Jurkat, Clone E6-1 (cell line): ENCODE measurements around the gene PTTG1IP2. TPM values are rescaled to one million over a fixed set of nuclear protein-coding genes. Genes with fewer than 3 reads are reported as not detected.
"Not testable (repeated sequence)": the region's sequence is repeated elsewhere in the genome, so short reads cannot be mapped to it uniquely, and the experiment has no call there.

Source experiments
- DNase-seq: peaks from one replicate; pipeline ENCODE4 v3.0.0-alpha.2; 2011; ENCODE audit warnings: low read depth, low spot score
- H3K4me3 ChIP-seq: 2 replicates; pipeline ENCODE4 v1.5.1; 2011; ENCODE audit warnings: mild to moderate bottlenecking, low read length, control low read depth, moderate library complexity
- polyA plus RNA-seq: library from polyadenylated mRNA; unstranded; fragments of >200 nt; gene quantifications from one replicate; pipeline ENCODE4 v1.2.1, GENCODE V29; 2012; ENCODE audit warnings: missing spikeins; ENCODE audit not compliant: insufficient read length, insufficient read depth

Gene PTTG1IP2
- polyA plus RNA-seq, result not detected

DNA sequence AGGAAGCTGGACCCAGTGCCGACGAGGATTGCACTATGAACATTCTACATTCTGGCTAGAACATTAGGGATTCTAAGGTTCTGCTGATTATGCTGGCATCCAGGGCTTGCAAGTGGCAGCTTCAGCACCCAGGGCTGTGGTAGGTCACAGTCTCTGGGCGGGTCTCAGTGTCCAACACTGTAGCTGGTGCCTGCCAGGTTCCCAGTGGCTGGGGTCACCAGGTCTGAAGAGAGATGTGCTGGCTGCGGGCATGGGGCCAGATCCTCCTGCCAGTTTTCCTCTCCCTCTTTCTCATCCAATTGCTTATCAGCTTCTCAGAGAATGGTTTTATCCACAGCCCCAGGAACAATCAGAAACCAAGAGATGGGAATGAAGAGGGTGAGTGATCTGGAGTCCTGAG, at the start of gene PTTG1IP2:
Gene PTTG1IP2, plus strand, starts transcription at position 86 of the 400 bp plus-strand sequence. Its CDS starts 148 bp downstream, at position 234.
- DNase-seq, result no peak
- H3K4me3 ChIP-seq, result no peak within 1 kb of the TSS

DNA sequence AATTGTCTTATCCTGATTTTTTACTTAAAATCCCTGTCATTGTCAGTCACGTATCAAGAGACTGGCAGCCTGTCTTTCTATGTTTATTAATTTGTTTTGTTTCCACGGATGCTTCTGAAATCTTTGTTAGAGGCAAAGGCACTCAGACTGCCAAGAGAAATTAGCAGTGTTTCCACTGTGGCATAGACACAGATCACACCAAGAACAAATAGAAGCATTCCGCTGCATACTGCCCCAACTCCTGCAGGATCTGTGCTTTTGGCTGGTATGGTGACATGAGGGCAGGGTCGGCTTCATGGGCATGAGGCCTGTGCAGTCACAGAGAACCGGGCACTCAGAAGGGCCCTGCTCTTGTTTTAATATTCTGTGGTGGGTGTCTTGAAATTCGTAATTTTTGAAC, 47.8 kb upstream of the PTTG1IP2 start:
- H3K4me3 ChIP-seq, result no peak overlapping the region
- DNase-seq, result no peak

DNA sequence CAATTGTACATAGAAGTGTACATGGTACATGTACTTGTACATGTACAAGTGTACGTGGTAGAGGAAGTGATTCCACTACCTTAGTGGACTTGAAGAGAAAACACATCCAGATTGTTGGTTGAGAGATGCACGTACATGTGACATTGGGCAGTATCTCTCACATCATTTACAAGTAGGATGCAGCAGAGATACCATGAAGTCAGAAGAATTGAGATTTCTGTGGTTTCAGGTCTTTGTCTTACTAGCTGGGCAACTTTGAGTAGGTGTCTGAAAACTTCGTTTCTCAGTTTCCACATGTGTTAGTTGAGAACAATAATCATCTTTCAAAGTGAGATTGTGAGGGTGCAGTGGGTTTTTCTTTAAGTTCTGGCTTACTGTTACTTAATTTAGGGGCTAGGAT, 44.7 kb upstream of the PTTG1IP2 start:
- H3K4me3 ChIP-seq, result no peak overlapping the region
- DNase-seq, result no peak

DNA sequence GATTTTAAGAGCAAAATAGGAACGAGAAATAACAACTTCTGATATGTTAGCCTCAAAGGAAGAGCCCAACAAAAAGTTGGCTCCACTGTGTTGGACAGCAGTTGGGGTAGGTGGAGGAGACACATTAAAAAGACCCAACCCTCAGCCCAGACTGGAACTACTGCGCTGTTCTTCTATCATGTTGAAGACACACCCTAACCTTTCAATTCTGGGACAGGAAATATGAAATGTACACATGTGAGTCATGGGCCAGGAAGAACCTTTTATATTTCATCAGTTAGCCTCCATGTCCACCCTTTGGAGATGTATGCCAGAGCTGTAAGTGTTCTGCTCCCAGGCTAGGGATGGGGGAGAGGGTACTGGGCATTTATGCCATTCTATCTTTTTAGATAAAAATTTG, 44.1 kb upstream of the PTTG1IP2 start:
- no peak overlapping the region for H3K4me3 ChIP-seq
- DNase-seq, result no peak

DNA sequence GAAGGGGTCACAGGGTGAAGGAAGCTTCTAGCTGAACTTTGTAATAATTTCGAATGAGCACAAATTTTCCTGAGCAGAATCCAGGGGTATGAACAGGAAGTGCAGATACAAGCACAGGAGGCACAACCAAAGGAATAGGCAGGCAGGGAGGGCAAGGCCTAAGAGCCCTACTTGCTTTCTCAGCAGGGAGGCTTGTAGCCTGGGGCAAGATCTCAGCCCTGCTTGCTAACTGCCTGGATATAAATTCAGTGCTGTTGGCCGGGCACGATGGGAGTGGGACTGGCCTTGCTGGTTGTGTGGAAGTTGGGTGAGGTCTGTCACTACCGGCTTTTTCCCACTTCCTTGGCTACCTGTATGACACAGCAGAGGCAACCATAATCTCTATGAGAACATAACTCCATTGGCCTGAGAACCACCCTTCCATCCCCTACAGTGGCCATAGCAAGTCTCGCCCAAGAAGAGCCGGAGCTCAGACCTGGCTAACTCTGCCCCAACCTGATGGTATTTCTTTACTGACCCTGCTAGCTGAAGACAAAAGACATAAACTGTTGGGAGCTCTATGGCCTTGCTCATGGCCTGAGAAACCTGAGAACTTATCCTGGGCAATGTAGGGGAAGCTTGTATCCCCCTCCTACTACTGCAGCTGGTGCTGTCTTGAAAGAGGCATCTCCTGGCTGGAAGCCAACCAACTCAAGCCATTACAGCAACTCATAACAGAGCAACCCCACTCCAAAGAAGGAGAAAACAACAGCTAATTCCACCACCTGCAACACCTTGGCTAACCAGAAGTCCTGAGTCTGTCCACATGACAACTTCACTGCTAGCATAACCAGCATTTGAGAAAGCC, 38.6 kb upstream of the PTTG1IP2 start:
- DNase-seq, result no peak

DNA sequence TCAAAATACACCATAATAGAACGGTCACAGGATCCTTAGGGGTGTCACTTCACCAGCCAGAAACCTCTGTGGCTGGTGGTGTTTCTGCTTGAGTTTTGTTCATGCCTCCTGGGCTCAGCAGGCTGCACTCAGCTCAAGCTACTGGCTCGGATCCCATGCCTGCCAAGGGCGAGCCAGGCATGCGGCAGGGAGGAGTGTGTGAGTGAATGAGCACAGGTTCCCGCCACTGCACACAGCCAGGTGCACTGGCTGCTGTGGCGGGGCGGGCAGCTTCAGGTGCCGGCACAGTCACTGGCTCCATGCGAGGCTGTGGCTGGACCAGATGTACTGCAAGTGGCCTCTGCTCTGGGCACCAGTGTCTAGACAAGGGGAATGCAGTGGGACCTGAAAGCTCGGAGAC, 36.7 kb upstream of the PTTG1IP2 start:
- H3K4me3 ChIP-seq, result no peak overlapping the region
- DNase-seq, result no peak

More for the DNA sequence above, 38.6 kb upstream of the PTTG1IP2 start:
- H3K4me3 ChIP-seq, result no peak overlapping the region

DNA sequence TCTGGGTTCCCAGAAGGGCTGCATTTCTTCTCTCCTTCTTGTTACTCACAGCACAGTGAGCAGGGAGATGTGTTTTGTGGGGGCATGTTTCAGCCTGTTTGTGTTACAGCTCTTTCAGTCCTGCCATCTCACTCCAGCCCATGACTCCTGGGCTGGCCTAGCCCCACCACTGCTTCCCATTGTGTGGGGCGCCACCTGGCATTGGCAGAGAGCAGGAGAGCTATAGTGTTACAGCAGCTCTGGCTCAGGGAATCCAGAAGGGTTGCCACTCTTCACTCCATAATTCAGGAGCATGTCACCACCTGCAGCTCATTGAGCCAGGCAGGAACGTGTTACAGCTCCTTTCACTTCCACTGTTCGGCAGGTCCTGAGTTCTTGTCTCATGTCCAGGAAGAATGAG, 36.2 kb upstream of the PTTG1IP2 start:
- no peak overlapping the region for H3K4me3 ChIP-seq
- no peak for DNase-seq

DNA sequence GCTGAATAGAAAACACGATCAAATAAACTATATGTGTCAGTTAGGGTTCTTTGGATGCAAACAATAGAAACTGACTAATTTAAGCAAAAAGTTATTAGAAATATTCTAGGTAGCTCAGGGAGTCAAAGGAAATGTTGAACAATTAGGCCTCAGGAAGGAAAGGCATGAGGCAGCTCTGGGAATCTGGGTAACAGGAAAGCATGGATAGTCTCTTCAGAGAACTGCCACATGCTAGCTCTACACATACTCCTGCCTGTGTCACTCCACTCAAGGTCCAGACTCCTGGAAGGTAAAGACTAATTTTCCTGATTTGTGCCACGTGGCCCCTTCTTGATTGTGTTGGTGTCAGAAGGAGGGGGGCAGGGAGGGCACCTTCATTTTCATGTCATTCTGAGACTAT, 23.8 kb upstream of the PTTG1IP2 start:
- DNase-seq, result no peak
- H3K4me3 ChIP-seq, result no peak overlapping the region

DNA sequence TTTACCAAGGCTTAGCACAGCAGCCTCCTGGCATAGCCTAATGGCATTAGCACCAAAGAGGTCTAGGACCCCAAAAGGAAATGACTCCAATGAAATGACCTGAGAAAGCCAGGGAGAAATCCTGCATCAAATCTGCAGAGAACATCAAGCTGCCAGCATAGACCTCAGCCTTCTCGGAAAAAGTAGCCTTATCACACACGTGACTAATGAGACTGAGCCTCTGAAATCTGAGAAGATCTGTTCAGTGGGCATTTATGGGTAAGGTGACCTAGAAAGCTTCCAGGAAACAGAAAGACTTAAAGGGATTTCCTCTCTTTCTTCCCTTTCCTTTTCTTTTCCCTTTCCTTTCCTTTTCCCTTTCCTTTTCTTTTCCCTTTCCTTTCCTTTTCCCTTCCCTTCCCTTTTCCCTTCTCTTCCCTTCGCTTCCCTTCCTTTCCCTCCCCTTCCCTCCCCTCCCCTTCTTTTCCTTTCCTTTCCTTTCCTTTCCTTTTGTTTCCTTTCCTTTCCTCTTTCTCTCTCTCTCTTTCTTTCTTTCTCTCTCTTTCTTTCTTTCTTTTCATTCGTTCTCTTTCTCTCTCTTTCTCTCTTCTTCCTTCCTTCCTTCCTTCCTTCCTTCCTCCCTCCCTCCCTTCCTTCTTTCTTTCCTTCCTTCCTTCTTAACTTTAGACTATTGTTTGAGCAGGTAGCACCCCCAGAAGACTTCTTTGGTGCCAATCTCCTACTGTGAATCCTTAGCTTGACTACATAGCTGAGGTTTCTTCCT, 23.1 kb upstream of the PTTG1IP2 start:
- DNase-seq, result no peak
- no peak overlapping the region for H3K4me3 ChIP-seq

DNA sequence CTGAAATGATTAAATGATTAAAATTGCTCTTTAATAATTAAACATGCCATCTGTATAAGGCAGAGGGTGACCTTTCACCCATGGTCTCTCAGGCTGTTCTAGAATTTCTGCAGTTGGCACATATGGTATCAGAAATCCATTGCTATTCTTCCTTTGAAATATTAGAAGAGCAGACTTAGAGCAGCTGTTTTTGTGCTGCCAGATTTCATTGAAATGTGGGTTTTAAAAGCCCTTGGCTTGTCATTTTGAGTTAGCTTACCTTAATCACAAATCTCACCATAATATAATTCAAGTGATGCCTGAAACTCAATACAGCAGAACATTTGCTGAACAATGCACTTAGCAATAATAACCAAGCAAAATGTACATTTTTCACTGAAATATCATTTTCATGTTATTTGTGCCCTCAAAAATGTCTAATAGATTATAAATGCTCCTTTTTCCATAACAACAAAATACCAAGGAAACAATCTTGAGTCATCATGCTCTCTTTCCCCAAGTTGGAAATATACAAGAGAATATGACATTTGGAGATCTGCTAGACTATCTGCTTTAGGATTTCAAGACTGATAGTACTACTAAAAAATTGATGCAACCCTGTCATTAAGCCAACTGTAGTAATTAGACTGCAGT, 16.1 kb upstream of the PTTG1IP2 start:
- no peak overlapping the region for H3K4me3 ChIP-seq
- DNase-seq, result no peak

DNA sequence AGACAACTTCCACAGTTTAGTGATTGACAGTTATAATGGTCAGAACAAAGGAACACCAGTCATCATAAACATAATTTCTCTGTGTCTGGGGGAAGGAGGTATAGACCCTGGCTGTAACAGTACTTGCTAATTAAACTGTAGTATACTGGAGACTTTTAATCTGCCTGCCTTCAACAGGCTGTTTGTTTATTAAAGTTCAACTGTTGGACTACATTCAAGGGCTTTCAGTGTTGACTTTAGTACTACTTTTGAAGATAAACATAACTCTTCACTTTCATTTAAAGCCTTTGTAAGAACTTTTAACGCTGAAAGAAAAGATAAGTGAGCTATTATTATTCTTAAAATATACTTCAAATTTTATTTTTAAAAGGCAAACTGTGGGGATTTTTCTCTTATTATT, 15.5 kb upstream of the PTTG1IP2 start:
- no peak overlapping the region for H3K4me3 ChIP-seq
- DNase-seq, result no peak

DNA sequence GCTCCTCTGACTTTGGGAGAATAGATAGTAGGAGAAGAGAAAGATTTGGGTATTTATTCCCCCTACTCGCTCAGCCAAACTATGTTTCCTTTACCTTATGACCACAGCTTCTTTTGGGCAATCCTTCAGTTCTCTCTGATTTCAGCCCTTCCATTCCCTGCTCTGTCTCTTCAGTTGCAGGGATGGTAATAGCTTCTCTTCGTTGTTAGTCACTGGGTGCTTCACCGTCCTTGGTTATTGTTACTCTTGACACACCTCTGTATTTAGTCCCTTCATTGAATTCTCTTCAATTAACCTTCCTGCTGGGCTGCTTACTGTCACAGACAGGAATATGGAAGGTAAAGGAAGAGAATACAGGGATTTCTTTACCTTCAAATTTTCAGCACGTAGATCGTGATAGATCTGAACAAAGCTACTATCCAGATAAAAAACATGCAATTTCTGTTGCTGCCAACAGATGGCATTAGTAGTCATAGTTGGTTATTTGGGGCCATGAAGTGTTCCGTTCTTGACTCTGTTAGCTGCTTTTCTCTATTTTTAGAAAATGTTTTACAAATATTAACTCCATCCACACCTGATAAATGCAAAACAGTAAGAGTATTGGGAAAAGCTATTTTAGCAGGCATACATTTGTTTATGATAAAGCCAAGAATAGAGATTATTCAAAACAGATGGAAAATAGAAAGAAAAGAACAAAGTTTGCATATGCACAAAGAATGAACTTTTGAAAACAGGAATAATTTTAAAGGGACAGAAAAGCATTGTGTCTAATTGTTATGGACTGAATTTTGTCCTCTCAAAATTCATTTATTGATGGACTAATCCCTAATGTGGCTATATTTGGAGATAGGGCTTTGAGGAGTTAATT, 14.0 kb upstream of the PTTG1IP2 start:
- H3K4me3 ChIP-seq, result no peak overlapping the region
- DNase-seq, result peak; percentile 23

DNA sequence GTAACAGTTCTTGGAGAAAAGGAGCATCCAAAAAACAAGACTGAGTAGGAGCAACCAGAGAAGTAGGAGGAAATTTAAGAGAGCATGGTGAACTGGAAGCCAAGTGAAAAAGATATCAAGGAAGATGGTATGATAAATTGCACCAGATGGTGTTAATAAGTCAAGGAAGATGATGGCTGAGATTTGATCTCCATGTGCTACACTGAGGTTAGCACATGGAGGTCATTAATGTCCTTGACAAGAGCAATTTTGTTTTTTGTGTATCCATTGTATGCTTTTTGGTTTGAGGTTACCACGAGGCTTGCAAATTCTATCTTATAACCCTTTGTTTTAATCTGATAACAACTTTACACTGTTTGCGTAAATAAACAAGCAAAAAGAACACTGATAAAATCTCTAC, 11.3 kb upstream of the PTTG1IP2 start:
- DNase-seq, result no peak

DNA sequence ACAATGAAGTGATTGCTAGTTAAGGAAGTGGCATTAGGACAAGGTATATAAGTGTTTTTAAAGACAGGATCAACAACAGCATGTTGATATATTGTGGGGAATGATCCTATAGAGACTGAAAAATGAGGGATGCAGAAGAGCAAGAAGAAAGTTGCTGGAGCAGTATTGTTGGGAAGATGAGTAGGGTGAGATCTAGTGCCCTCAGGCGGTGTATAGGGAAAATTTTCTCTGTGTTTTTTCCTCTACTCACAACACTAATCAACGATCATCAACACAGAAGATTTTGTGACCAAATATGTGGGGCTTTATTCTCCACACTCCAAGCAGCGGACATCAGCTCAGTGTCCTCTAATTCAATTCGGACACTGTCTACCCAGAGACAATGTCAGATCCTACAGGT, 9.6 kb upstream of the PTTG1IP2 start:
- DNase-seq, result no peak
- H3K4me3 ChIP-seq, result no peak overlapping the region

More for the DNA sequence above, 11.3 kb upstream of the PTTG1IP2 start:
- no peak overlapping the region for H3K4me3 ChIP-seq

DNA sequence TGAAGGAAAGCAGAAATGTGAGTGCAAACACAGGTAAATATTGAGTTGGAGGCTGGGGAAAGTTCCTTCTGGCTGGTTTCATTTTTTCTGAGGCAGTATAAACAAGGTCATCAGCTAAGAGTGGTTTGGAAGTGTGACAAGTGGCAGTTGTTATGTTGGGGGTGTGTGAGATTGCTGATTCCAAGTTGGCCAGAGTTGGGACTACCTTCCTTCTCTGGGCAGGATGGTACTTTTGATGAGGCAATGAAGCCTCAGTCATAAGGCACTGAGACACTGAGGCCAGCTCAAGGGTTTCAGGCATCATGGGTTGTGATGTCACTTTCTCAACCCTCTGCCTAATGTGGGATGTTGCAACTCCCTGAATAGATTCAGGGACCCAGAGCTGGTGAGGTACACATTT, 8.2 kb upstream of the PTTG1IP2 start:
- no peak for DNase-seq
- H3K4me3 ChIP-seq, result no peak overlapping the region

DNA sequence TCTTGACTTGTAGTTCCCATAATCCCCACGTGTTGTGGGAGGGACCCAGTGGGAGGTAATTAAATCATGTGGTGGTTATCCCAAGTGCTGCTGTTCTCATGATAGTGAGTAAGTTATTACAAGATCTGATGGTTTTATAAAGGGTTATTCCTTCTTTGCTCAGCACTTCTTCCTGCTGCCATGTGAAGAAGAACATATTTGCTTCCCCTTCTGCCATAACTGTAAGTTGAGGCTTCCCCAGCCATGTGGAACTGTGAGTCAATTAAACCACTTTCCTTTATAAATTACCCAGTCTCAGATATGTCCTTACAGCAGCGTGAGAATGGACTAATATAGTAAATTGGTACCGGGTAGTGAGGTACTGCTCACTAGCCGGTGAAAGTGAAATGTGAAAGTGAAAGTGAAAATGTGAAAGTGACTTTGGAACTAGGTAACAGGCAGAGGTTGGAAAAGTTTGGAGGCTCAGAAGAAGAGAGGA, 6.2 kb upstream of the PTTG1IP2 start:
- not testable (repeated sequence) for DNase-seq, H3K4me3 ChIP-seq

DNA sequence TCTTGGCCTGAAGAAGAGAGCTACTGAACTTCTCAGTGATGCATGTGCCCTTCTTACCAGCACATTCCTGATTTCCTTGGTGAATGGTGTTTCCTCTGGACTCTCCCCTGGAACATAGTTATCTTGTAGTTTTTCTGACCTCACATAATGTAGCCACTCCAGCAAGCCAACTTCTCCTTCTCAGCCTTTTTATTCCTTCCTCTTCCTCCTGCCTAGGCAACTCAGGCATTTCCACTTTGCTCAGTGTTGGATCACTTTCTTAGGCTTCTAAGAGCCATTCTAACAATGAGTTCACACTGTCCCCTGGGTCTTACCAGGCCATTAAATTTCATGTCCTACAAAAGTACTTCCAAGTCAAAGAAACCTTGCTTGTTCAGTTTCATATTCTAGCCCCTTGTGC, 3.6 kb upstream of the PTTG1IP2 start:
- H3K4me3 ChIP-seq, result no peak overlapping the region
- DNase-seq, result no peak

DNA sequence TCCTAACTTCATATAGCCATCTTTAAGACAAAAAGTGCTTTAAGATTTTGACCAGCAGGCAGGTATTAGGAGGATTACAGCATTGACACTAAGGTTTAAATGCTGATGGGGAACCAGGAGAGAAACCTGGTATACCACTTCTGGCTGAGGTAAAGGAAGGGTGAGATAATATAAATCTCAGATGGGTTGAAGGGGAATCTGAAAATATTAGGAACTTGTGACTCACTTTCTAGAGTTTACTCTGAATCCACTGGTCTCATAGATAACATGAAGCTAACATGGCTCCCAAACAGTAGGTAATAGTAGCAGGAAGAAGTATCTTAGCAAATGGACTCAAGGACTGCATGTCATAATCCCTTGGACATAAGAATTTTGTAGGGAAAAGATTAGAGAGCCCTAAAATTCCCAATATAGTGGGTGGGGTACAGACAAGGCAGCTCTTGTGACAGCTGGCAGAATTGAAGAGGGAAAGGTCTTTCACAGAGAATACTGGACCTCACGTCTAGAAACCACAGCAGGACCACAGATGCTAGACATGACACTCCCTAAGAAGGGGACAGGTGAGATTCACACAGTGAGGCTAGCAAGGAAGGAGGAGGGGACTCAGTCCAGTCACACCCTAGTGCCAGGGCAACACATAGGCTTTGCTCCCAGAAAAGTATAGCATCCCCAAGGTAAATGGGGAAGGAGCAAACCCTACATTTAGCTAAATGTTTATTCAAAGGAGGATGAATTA, 3.5 kb downstream of the PTTG1IP2 start:
- no peak overlapping the region for H3K4me3 ChIP-seq
- no peak for DNase-seq
